ENCODE results near the gene FAM72C.
"Not testable (repeated sequence)": the region's sequence is repeated elsewhere in the genome, so short reads cannot be mapped to it uniquely, and the experiment has no call there.

The FAM72C gene

GRCh38 chr1:143942238-143942860, 29.4 kb downstream of the FAM72C start:
- H3K27ac ChIP-seq (ENCODE audit: low read length); H3K27me3 ChIP-seq (ENCODE audit: low read depth, low read length); H3K36me3 ChIP-seq (ENCODE audit: control insufficient read depth in 1 of 2, insufficient read depth in 2 of 2, low read length in 2 of 2); H3K4me1 ChIP-seq (ENCODE audit: control insufficient read depth in 1 of 2, insufficient read depth in 2 of 2, low read length in 2 of 2); H3K9me3 ChIP-seq (ENCODE audit: control insufficient read depth in 1 of 2, low read length in 2 of 2); H3K4me3 ChIP-seq (ENCODE audit: low read depth in 1 of 2, low read length in 2 of 2): not testable (repeated sequence)

DNA sequence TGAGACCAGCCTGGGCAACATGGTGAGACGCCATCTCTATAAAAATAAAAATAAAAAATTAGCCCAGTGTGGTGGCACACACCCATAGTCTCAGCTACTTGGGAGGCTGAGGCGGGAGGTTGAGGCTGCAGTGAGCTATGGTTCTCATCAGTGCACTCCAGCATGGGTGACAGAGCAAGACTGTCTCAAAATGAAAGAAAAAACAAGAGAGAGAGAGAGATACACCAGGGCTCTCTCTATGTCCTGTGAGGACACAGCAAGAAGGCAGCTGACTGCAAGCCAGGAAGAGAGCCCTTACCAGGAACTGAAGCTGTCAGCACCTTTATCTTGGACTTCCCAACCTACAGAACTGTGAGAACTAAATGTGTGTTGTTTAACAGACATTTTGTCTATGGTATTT, 32.1 kb downstream of the FAM72C start:
- not testable (repeated sequence) for H3K4me3 ChIP-seq (ENCODE audit: low read depth in 1 of 2, low read length in 2 of 2); H3K9me3 ChIP-seq (ENCODE audit: control insufficient read depth in 1 of 2, low read length in 2 of 2); H3K27me3 ChIP-seq (ENCODE audit: low read depth, low read length); H3K27ac ChIP-seq (ENCODE audit: low read length); H3K36me3 ChIP-seq (ENCODE audit: control insufficient read depth in 1 of 2, insufficient read depth in 2 of 2, low read length in 2 of 2); H3K4me1 ChIP-seq (ENCODE audit: control insufficient read depth in 1 of 2, insufficient read depth in 2 of 2, low read length in 2 of 2)

DNA sequence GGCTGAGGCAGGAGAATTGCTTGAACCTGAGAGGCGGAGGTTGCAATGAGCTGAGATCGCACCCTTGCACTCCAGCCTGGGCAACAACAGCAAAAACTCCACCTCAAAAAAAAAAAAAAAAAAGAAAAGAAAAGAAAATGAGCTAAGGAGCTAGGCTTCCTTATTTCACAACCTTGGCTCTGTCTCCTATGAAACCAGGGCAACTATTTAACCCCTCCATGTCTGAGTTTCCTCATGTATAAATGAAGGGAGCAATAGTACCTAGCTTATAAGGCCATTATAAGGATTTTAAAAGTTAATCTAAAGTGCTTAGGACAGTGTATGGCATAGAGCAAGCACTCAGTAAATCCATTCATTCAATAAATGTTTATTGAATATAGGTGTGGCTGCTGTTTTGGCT, 32.9 kb downstream of the FAM72C start:
- not testable (repeated sequence) for H3K27me3 ChIP-seq (ENCODE audit: low read depth, low read length); H3K27ac ChIP-seq (ENCODE audit: low read length); H3K4me3 ChIP-seq (ENCODE audit: low read depth in 1 of 2, low read length in 2 of 2); H3K36me3 ChIP-seq (ENCODE audit: control insufficient read depth in 1 of 2, insufficient read depth in 2 of 2, low read length in 2 of 2); H3K4me1 ChIP-seq (ENCODE audit: control insufficient read depth in 1 of 2, insufficient read depth in 2 of 2, low read length in 2 of 2); H3K9me3 ChIP-seq (ENCODE audit: control insufficient read depth in 1 of 2, low read length in 2 of 2)

DNA sequence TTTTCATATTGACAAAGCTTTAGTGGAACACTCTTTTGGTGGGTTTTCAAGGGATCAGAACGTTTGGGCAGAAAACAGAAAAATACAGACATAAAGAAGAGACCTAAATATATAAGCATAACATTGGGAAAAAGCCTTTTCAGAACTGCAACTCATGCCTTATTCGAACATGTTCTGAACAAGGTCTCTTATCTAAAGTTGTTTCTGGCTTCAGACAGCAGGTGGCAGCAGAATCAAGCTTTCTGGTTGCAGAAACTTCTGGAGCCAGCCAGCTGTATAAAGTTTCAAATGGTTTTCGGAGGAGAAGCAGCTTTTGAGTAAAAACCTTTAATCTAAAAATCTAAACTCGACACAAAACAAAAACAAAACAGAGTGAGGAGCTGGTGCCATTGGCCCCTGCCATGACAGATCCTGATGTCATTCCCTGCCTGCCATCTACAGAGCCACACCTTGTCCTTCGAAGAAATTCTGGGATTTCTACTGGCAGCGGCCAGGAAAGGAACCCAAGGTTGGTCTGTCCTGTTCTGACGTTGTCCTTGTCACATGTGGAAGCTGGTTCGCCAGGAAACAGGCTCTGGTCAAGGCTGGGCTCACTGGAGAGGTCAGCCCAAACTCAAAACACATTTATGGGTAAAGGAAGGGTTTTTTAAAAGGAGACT, 35.2 kb downstream of the FAM72C start:
- not testable (repeated sequence) for H3K27ac ChIP-seq (ENCODE audit: low read length); H3K4me1 ChIP-seq (ENCODE audit: control insufficient read depth in 1 of 2, insufficient read depth in 2 of 2, low read length in 2 of 2); H3K9me3 ChIP-seq (ENCODE audit: control insufficient read depth in 1 of 2, low read length in 2 of 2); H3K36me3 ChIP-seq (ENCODE audit: control insufficient read depth in 1 of 2, insufficient read depth in 2 of 2, low read length in 2 of 2); H3K4me3 ChIP-seq (ENCODE audit: low read depth in 1 of 2, low read length in 2 of 2); H3K27me3 ChIP-seq (ENCODE audit: low read depth, low read length)

DNA sequence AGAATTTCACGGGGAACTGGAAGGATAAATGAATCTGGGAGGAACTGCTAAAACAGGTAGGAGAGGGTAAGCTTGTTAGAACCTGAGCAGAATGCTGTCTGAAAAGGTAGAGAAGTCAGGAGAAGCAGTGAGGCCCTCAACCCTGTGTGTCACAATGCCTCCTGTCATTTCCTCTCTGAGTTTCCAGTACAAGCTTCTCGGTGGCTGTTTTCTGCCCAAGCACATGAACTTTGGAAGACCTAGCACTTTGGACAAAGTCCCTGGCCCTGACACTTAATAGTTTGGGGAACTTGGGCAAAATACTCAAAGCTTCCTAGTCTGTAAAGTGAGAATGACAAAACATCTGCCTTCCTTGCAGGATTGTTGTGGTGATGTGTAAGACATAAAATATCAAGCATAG, 52.7 kb downstream of the FAM72C start:
- not testable (repeated sequence) for H3K9me3 ChIP-seq (ENCODE audit: control insufficient read depth in 1 of 2, low read length in 2 of 2); H3K27ac ChIP-seq (ENCODE audit: low read length); H3K36me3 ChIP-seq (ENCODE audit: control insufficient read depth in 1 of 2, insufficient read depth in 2 of 2, low read length in 2 of 2); H3K27me3 ChIP-seq (ENCODE audit: low read depth, low read length); H3K4me3 ChIP-seq (ENCODE audit: low read depth in 1 of 2, low read length in 2 of 2); H3K4me1 ChIP-seq (ENCODE audit: control insufficient read depth in 1 of 2, insufficient read depth in 2 of 2, low read length in 2 of 2)

DNA sequence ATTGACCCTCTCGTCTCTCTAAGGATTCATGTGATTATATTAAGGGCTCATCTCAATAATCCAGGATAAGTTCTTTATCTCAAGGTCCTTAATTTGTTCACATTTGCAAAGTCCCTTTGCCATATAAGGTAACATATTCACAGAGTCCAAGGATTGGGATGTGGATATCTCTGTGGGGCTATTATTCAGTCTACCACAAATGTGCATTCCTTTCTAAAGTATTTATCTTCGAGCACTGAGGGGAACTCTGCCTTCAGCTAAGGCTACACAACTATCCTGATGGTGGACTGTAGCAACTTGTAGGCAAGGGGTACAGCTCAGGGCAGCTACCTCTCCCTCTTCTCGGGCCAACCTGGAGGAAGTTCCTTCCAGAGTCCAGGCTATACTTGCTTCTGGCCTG, 53.2 kb downstream of the FAM72C start:
- H3K4me1 ChIP-seq (ENCODE audit: control insufficient read depth in 1 of 2, insufficient read depth in 2 of 2, low read length in 2 of 2); H3K27ac ChIP-seq (ENCODE audit: low read length); H3K4me3 ChIP-seq (ENCODE audit: low read depth in 1 of 2, low read length in 2 of 2); H3K27me3 ChIP-seq (ENCODE audit: low read depth, low read length); H3K9me3 ChIP-seq (ENCODE audit: control insufficient read depth in 1 of 2, low read length in 2 of 2); H3K36me3 ChIP-seq (ENCODE audit: control insufficient read depth in 1 of 2, insufficient read depth in 2 of 2, low read length in 2 of 2): not testable (repeated sequence)

DNA sequence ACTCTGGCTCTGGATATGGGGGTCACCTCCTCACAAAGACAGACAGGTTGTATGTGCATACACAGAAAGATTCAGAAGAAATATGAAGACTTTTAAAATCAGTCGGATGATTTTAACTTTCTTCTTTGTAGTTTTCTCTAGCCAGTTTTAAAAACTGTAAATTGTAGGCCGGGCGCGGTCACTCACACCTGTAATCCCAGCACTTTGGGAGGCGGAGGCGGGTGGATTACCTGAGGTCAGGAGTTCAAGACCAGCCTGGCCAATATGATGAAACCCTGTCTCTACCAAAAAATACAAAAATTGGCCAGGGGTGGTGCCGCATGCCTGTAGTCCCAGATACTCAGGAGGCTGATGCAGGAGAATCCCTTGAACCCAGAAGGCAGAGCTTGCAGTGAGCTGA, 58.1 kb downstream of the FAM72C start:
- not testable (repeated sequence) for H3K27me3 ChIP-seq (ENCODE audit: low read depth, low read length); H3K36me3 ChIP-seq (ENCODE audit: control insufficient read depth in 1 of 2, insufficient read depth in 2 of 2, low read length in 2 of 2); H3K4me3 ChIP-seq (ENCODE audit: low read depth in 1 of 2, low read length in 2 of 2)

More for the DNA sequence above, 58.1 kb downstream of the FAM72C start:
- not testable (repeated sequence) for H3K9me3 ChIP-seq (ENCODE audit: control insufficient read depth in 1 of 2, low read length in 2 of 2); H3K27ac ChIP-seq (ENCODE audit: low read length); H3K4me1 ChIP-seq (ENCODE audit: control insufficient read depth in 1 of 2, insufficient read depth in 2 of 2, low read length in 2 of 2)

All from muscle layer of duodenum (tissue), 2 donors.